Panc1 (cell line): ENCODE results near the gene ZKSCAN5. TPM values are rescaled to one million over a fixed set of nuclear protein-coding genes. Genes with fewer than 3 reads are reported as not detected.
"Not testable (repeated sequence)": the region's sequence is repeated elsewhere in the genome, so short reads cannot be mapped to it uniquely, and the experiment has no call there.

ENCODE experiments used
- ATAC-seq: fragments of 200-7000 bp; cut with Tn5 transposase; 2 replicates; pipeline ENCODE4 v1.9.1; 2020; ENCODE audit warnings: mild to moderate bottlenecking, moderate library complexity
- BruUV-seq: library from RNA; stranded (reverse); fragments of 400-500 nt; replicated peaks from 2 replicates; lab custom pipeline; 2021; lab: Mats Ljungman, UMichigan
- CTCF ChIA-PET: fragments of 300-600 bp; sonication (Branson Sonifier 250); formaldehyde crosslinking; loops from one replicate; lab custom pipeline; 2022; ENCODE audit warnings: antibody characterized with exemption; lab: Charles Lee
- POLR2A ChIA-PET: fragments of 300-600 bp; sonication (Branson Sonifier 250); formaldehyde crosslinking; loops from one replicate; lab custom pipeline; 2022; ENCODE audit warnings: antibody characterized with exemption; lab: Charles Lee
- DNase-seq: peaks from one replicate; pipeline ENCODE4 v3.0.0-alpha.2; 2010; ENCODE audit warnings: low read depth, low spot score
- H3K27ac ChIP-seq: 2 replicates; pipeline ENCODE4 v1.5.1; 2011; ENCODE audit warnings: mild to moderate bottlenecking, low read length, inconsistent platforms
- H3K27me3 ChIP-seq: fragments of 200-500 bp; sonication (Bioruptor generic); 2 replicates; pipeline ENCODE4 v1.6.0; 2014; ENCODE audit warnings: low read length, inconsistent platforms; ENCODE audit not compliant: control insufficient read depth, insufficient read depth
- H3K36me3 ChIP-seq: fragments of 200-500 bp; sonication (Bioruptor generic); 2 replicates; pipeline ENCODE4 v1.5.1; 2014; ENCODE audit warnings: inconsistent platforms, mild to moderate bottlenecking, low read length, moderate library complexity; ENCODE audit not compliant: control insufficient read depth, insufficient read depth
- H3K4me1 ChIP-seq: 2 replicates; pipeline ENCODE4 v1.5.1; 2011; ENCODE audit warnings: inconsistent platforms, mild to moderate bottlenecking, low read length, moderate library complexity; ENCODE audit not compliant: control insufficient read depth, insufficient read depth
- H3K4me3 ChIP-seq, 2 experiments: 2 replicates each; pipeline ENCODE4 v1.5.1; 2011 to 2012; ENCODE audit warnings: low read depth in 2 of 2, low read length in 2 of 2, mild to moderate bottlenecking in 2 of 2, inconsistent platforms in 1 of 2, moderate library complexity in 1 of 2
- H3K9me3 ChIP-seq: fragments of 200-500 bp; sonication (Bioruptor generic); 2 replicates; pipeline ENCODE4 v1.5.1; 2014; ENCODE audit warnings: low read depth, mild to moderate bottlenecking, inconsistent platforms, low read length, moderate library complexity; ENCODE audit not compliant: control insufficient read depth, insufficient read depth
- POLR2AphosphoS5 ChIP-seq: IDR thresholded peaks from 2 replicates; pipeline ENCODE4 v1.6.1; 2012; ENCODE audit warnings: mild to moderate bottlenecking, low read depth, low read length, moderate library complexity
- SIN3A ChIP-seq: IDR thresholded peaks from 2 replicates; pipeline ENCODE4 v1.6.1; 2012; ENCODE audit warnings: low read depth, mild to moderate bottlenecking, low read length, moderate library complexity, borderline replicate concordance; ENCODE audit not compliant: insufficient read depth
- TCF7L2 ChIP-seq: IDR thresholded peaks from 2 replicates; pipeline ENCODE4 v1.6.1; 2011; ENCODE audit warnings: mild to moderate bottlenecking, low read depth, low read length, inconsistent platforms
- in situ Hi-C: cut with HindIII; loops from 2 replicates; pipeline ENCODE4 v1.10.0; 2016; ENCODE audit warnings: low sequenced_read_pairs, low pct_unique_long_range_greater_than_20kb
- intact Hi-C: fragments of 100-400 bp; cut with micrococcal nuclease; formaldehyde crosslinking; loops from one replicate; pipeline ENCODE4 v1.10.0; 2022; ENCODE audit not compliant: unreplicated experiment
- total RNA-seq: library from RNA; stranded (reverse); gene quantifications from one replicate; pipeline ENCODE4 v1.2.1, GENCODE V29; 2021; ENCODE audit not compliant: unreplicated experiment
- TF ChIP-seq, protein P1 (sequence below): fragments of 450-650 bp; IDR thresholded peaks from 2 replicates; pipeline ENCODE4 v1.5.1; 2017; ENCODE audit warnings: mild to moderate bottlenecking
- TF ChIP-seq, protein P2 (sequence below), 2 experiments: IDR thresholded peaks; 2 replicates each; pipeline ENCODE4 v1.6.1; 2011 to 2012; ENCODE audit warnings: low read depth in 2 of 2, control low read depth in 1 of 2, low read length in 1 of 2, mild to moderate bottlenecking in 1 of 2, moderate library complexity in 1 of 2; ENCODE audit not compliant: insufficient read depth in 1 of 2

ZKSCAN5 gene
- total RNA-seq, 1 experiment from 2014 or later: 17.5 TPM

- Histone ChIP-seq H3K27ac (no peak overlapping the region), H3K36me3 (no peaks in the 10 kb centered on the region), H3K4me1 (no peaks in the 10 kb centered on the region), H3K9me3 (peaks cover 21% of the 10 kb centered on the region; the same call in 1 of the 2 replicates), H3K4me3 (no peak overlapping the region), H3K27me3 (no peaks in the 10 kb centered on the region)
- POLR2A ChIA-PET: no interaction called here
- intact Hi-C loops: no loop called here
- ATAC-seq (no peak), DNase-seq (no peak)
- no TSS peak for BruUV-seq
- CTCF ChIA-PET: no interaction called here
- no peak for TF ChIP-seq SIN3A
- TF ChIP-seq POLR2AphosphoS5: no peak
- TF ChIP-seq, protein P1, sequence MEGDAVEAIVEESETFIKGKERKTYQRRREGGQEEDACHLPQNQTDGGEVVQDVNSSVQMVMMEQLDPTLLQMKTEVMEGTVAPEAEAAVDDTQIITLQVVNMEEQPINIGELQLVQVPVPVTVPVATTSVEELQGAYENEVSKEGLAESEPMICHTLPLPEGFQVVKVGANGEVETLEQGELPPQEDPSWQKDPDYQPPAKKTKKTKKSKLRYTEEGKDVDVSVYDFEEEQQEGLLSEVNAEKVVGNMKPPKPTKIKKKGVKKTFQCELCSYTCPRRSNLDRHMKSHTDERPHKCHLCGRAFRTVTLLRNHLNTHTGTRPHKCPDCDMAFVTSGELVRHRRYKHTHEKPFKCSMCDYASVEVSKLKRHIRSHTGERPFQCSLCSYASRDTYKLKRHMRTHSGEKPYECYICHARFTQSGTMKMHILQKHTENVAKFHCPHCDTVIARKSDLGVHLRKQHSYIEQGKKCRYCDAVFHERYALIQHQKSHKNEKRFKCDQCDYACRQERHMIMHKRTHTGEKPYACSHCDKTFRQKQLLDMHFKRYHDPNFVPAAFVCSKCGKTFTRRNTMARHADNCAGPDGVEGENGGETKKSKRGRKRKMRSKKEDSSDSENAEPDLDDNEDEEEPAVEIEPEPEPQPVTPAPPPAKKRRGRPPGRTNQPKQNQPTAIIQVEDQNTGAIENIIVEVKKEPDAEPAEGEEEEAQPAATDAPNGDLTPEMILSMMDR: no peak
- no peak for TF ChIP-seq TCF7L2
- TF ChIP-seq, protein P2, sequence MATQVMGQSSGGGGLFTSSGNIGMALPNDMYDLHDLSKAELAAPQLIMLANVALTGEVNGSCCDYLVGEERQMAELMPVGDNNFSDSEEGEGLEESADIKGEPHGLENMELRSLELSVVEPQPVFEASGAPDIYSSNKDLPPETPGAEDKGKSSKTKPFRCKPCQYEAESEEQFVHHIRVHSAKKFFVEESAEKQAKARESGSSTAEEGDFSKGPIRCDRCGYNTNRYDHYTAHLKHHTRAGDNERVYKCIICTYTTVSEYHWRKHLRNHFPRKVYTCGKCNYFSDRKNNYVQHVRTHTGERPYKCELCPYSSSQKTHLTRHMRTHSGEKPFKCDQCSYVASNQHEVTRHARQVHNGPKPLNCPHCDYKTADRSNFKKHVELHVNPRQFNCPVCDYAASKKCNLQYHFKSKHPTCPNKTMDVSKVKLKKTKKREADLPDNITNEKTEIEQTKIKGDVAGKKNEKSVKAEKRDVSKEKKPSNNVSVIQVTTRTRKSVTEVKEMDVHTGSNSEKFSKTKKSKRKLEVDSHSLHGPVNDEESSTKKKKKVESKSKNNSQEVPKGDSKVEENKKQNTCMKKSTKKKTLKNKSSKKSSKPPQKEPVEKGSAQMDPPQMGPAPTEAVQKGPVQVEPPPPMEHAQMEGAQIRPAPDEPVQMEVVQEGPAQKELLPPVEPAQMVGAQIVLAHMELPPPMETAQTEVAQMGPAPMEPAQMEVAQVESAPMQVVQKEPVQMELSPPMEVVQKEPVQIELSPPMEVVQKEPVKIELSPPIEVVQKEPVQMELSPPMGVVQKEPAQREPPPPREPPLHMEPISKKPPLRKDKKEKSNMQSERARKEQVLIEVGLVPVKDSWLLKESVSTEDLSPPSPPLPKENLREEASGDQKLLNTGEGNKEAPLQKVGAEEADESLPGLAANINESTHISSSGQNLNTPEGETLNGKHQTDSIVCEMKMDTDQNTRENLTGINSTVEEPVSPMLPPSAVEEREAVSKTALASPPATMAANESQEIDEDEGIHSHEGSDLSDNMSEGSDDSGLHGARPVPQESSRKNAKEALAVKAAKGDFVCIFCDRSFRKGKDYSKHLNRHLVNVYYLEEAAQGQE (IDR thresholded peaks at IDR 0.05; ENCODE audit: insufficient read depth in 1 of 2, low read depth in 2 of 2, low read length in 1 of 2): no peak
- in situ Hi-C loops: no loop called here
Measured at GRCh38 chr7:99543916-99544315, 39.5 kb downstream of the ZKSCAN5 start.

DNA sequence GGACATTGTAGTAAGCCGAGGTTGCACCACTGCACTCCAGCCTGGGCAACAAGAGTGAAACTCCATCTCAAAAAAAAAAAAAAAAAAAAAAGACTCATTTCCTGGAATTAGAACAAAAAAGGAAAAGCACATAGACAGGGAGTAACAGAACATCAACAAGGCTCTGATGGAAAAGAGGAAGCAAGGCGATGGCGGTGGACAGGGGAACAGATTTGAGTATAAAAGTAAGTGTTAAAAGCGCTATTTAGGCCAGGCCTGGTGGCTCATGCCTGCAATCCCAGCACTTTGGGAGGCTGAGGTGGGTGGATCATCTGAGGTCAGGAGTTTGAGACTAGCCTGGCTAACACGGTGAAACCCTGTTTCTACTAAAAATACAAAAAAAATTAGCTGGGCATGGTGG, 40.8 kb downstream of the ZKSCAN5 start:
- in situ Hi-C loops, H3K27ac ChIP-seq, ATAC-seq, CTCF ChIA-PET, H3K27me3 ChIP-seq, DNase-seq, BruUV-seq, intact Hi-C loops, POLR2A ChIA-PET, H3K4me1 ChIP-seq, H3K4me3 ChIP-seq, H3K36me3 ChIP-seq: not testable (repeated sequence)
- peaks cover 21% of the 10 kb centered on the region; the same call in 1 of the 2 replicates for H3K9me3 ChIP-seq

DNA sequence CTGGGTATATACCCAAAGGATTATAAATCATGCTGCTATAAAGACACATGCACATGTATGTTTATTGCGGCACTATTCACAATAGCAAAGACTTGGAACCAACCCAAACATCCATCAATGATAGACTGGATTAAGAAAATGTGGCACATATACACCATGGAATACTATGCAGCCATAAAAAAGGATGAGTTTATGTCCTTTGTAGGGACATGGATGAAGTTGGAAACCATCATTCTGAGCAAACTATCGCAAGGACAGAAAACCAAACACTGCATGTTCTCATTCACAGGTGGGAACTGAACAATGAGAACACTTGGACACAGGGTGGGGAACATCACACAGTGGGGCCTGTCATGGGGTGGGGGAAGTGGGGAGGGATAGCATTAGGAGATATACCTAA, 45.1 kb downstream of the ZKSCAN5 start:
- CTCF ChIA-PET, POLR2A ChIA-PET, DNase-seq, in situ Hi-C loops, H3K4me3 ChIP-seq, intact Hi-C loops, H3K27me3 ChIP-seq, H3K4me1 ChIP-seq, ATAC-seq, H3K27ac ChIP-seq, BruUV-seq, H3K36me3 ChIP-seq: not testable (repeated sequence)
- peaks cover 16% of the 10 kb centered on the region; the same call in 1 of the 2 replicates for H3K9me3 ChIP-seq
